Hepatocyte (in vitro differentiated cells): ENCODE data around the gene RAB3GAP2. TPM values are rescaled to one million over a fixed set of nuclear protein-coding genes. Genes with fewer than 3 reads are reported as not detected.
"Not testable (repeated sequence)": the region's sequence is repeated elsewhere in the genome, so short reads cannot be mapped to it uniquely, and the experiment has no call there.

Source experiments
- DNase-seq: peaks from one replicate; pipeline ENCODE4 v3.0.0-alpha.2; 2016; ENCODE audit warnings: low spot score
- H2AFZ ChIP-seq: fragments of 200-600 bp; sonication (generic); 2 replicates; pipeline ENCODE4 v1.6.0; 2016; ENCODE audit warnings: antibody characterized with exemption, mild to moderate bottlenecking
- H3K27ac ChIP-seq: fragments of 200-600 bp; sonication (generic); 2 replicates; pipeline ENCODE4 v1.5.1; 2016; ENCODE audit warnings: mild to moderate bottlenecking
- H3K27me3 ChIP-seq: fragments of 200-600 bp; sonication (generic); 2 replicates; pipeline ENCODE4 v1.6.1; 2016
- H3K36me3 ChIP-seq: fragments of 200-600 bp; sonication (generic); replicated peaks from 2 replicates; pipeline ENCODE4 v1.5.1; 2016; ENCODE audit warnings: low read depth; ENCODE audit not compliant: insufficient read depth
- H3K4me1 ChIP-seq: fragments of 200-600 bp; sonication (generic); 2 replicates; pipeline ENCODE4 v1.5.1; 2016; ENCODE audit warnings: mild to moderate bottlenecking, moderate library complexity; ENCODE audit not compliant: insufficient read depth
- H3K4me2 ChIP-seq: fragments of 200-600 bp; sonication (generic); 2 replicates; pipeline ENCODE4 v1.6.0; 2016
- H3K4me3 ChIP-seq: fragments of 200-600 bp; sonication (generic); 2 replicates; pipeline ENCODE4 v1.5.1; 2016; ENCODE audit warnings: mild to moderate bottlenecking
- H3K79me2 ChIP-seq: fragments of 200-600 bp; sonication (generic); 2 replicates; pipeline ENCODE4 v1.6.0; 2017; ENCODE audit warnings: mild to moderate bottlenecking
- H3K9me2 ChIP-seq: fragments of 200-600 bp; sonication (generic); replicated peaks from 2 replicates; pipeline ENCODE4 v1.6.0; 2017; ENCODE audit warnings: mild to moderate bottlenecking; ENCODE audit not compliant: insufficient read depth
- H3K9me3 ChIP-seq: fragments of 200-600 bp; sonication (generic); 2 replicates; pipeline ENCODE4 v1.5.1; 2016; ENCODE audit warnings: low read depth, mild to moderate bottlenecking
- H4K20me1 ChIP-seq: fragments of 200-600 bp; sonication (generic); 2 replicates; pipeline ENCODE4 v1.6.0; 2016; ENCODE audit warnings: mild to moderate bottlenecking; ENCODE audit not compliant: insufficient read depth, poor library complexity, severe bottlenecking
- CTCF ChIP-seq: fragments of 200-600 bp; sonication (generic); IDR thresholded peaks from 2 replicates; pipeline ENCODE4 v1.5.1; 2016; ENCODE audit warnings: antibody characterized with exemption, mild to moderate bottlenecking; ENCODE audit not compliant: poor library complexity
- EZH2 ChIP-seq: fragments of 200-600 bp; sonication (generic); IDR thresholded peaks from 2 replicates; pipeline ENCODE4 v1.6.1; 2016; ENCODE audit warnings: antibody characterized with exemption, mild to moderate bottlenecking, borderline replicate concordance
- EZH2phosphoT487 ChIP-seq: fragments of 200-600 bp; sonication (generic); IDR thresholded peaks from one replicate; pipeline ENCODE4 v1.6.1; 2018; ENCODE audit warnings: antibody characterized with exemption, mild to moderate bottlenecking, low read depth, moderate library complexity; ENCODE audit not compliant: unreplicated experiment, severe bottlenecking
- WGBS: methylation state at CpG from one replicate; pipeline ENCODE4 v1.1.6; 2016; ENCODE audit warnings: low lambda C conversion rate; ENCODE audit errors: missing lambda C conversion rate; 5-methylcytosine and 5-hydroxymethylcytosine counted together
- polyA plus RNA-seq: library from polyadenylated mRNA; unstranded; fragments of >200 nt; fragmentation: Nextera tagmentation; extraction: Ambion mirVana; gene quantifications from 2 replicates; pipeline ENCODE4 v1.2.1, GENCODE V29; 2016
- total RNA-seq: library from RNA; depleted of rRNA; stranded (reverse); fragments of >200 nt; gene quantifications from 2 replicates; pipeline ENCODE4 v1.2.3, GENCODE V29; 2014

Gene RAB3GAP2
- total and polyA plus RNA-seq, 2 experiments from 2014 or later, result 13.7 to 31.6 TPM

- Histone ChIP-seq H3K9me2 (no peaks in the 10 kb centered on the region), H3K4me2 (no peak overlapping the region), H3K9me3 (no peaks in the 10 kb centered on the region), H3K4me1 (no peaks in the 10 kb centered on the region), H4K20me1 (no peaks in the 10 kb centered on the region), H3K27ac (no peak overlapping the region), H3K79me2 (no peaks in the 10 kb centered on the region), H2AFZ (no peak overlapping the region), H3K27me3 (no peaks in the 10 kb centered on the region), H3K4me3 (no peak overlapping the region), H3K36me3 (peaks cover 3% of the 10 kb centered on the region)
- no peak for TF ChIP-seq CTCF
- no peak for TF ChIP-seq EZH2
- no peak for TF ChIP-seq EZH2phosphoT487
- 80% methylated on average over 2 of the region's 2 CpGs for WGBS
- no peak for DNase-seq
These were observed 107.7 kb downstream of the RAB3GAP2 start for GRCh38 chr1:220164517-220164916.

- Histone ChIP-seq H2AFZ (no peak overlapping the region), H3K79me2 (no peaks in the 10 kb centered on the region), H3K9me3 (no peaks in the 10 kb centered on the region), H3K9me2 (no peaks in the 10 kb centered on the region), H3K4me3 (no peak overlapping the region), H3K4me2 (no peak overlapping the region), H3K27ac (no peak overlapping the region), H3K4me1 (no peaks in the 10 kb centered on the region), H4K20me1 (no peaks in the 10 kb centered on the region), H3K27me3 (no peaks in the 10 kb centered on the region), H3K36me3 (peaks cover 3% of the 10 kb centered on the region)
- 96% methylated on average over 1 of the region's 1 CpG for WGBS
- no peak for DNase-seq
- TF ChIP-seq EZH2phosphoT487 (no peak), EZH2 (no peak), CTCF (no peak)
These were observed 108.1 kb downstream of the RAB3GAP2 start for GRCh38 chr1:220164116-220164515.

DNA sequence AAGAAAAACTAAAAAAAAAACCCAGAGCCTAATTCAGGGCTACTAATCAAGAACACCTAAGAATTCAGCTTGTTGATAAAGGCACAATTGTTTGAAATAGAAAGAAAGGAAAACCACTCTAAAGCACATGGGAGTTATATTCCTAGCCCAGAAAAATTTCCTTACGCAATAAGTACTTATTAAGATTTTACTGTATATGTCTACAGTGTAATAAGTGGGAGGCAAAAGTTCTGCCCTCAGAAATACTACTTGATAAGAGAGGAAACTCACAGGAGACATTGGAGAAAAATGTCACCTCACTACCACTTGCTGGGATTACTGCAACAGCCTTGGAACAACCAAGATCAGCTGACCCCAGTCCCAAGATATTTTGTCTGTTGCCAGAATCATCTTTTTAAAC lies 112.2 kb downstream of the RAB3GAP2 start:
- no peak overlapping the region for H3K27ac ChIP-seq
- no peak for TF ChIP-seq EZH2phosphoT487
- TF ChIP-seq CTCF, result no peak
- no peak for TF ChIP-seq EZH2
- H2AFZ ChIP-seq, result no peak overlapping the region
- no peaks in the 10 kb centered on the region for H3K27me3 ChIP-seq
- no peaks in the 10 kb centered on the region for H3K9me3 ChIP-seq
- no peak overlapping the region for H3K4me2 ChIP-seq
- H3K4me1 ChIP-seq, result no peaks in the 10 kb centered on the region
- H3K79me2 ChIP-seq, result no peaks in the 10 kb centered on the region
- peaks cover 3% of the 10 kb centered on the region for H3K36me3 ChIP-seq
- H3K9me2 ChIP-seq, result no peaks in the 10 kb centered on the region
- 100% methylated on average over 1 of the region's 1 CpG for WGBS
- no peak overlapping the region for H3K4me3 ChIP-seq
- no peak for DNase-seq
- H4K20me1 ChIP-seq, result no peaks in the 10 kb centered on the region

- Histone ChIP-seq H3K9me2 (no peaks in the 10 kb centered on the region), H3K27me3 (no peaks in the 10 kb centered on the region), H3K4me3 (no peak overlapping the region), H3K9me3 (no peaks in the 10 kb centered on the region), H3K79me2 (no peaks in the 10 kb centered on the region), H3K4me2 (no peak overlapping the region), H3K4me1 (no peaks in the 10 kb centered on the region), H2AFZ (no peak overlapping the region), H4K20me1 (no peaks in the 10 kb centered on the region), H3K36me3 (peaks cover 3% of the 10 kb centered on the region), H3K27ac (no peak overlapping the region)
- TF ChIP-seq EZH2 (no peak), CTCF (no peak), EZH2phosphoT487 (no peak)
- DNase-seq, result no peak
- WGBS, result 91% methylated on average over 3 of the region's 3 CpGs
These were observed 113.2 kb downstream of the RAB3GAP2 start for GRCh38 chr1:220159041-220159440.

DNA sequence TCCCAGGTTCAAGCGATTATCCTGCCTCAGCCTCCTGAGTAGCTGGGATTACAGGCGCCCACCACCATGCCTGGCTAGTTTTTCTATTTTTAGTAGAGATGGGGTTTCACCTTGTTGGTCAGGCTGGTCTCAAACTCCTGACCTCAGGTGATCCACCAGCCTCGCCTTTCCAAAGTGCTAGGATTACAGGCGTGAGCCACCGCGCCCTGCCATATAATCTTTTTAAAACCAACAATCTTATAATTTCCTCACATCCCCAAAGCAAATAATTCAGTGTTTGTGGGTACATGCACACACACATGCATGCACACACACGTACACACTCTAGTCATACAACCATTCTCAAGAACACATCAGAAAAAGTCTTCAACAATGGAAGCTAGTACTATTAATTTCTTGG lies 113.7 kb downstream of the RAB3GAP2 start:
- WGBS, result 94% methylated on average over 7 of the region's 7 CpGs
- not testable (repeated sequence) for H3K9me3 ChIP-seq, H3K27ac ChIP-seq, H3K27me3 ChIP-seq, H3K36me3 ChIP-seq, H2AFZ ChIP-seq, H3K79me2 ChIP-seq, H4K20me1 ChIP-seq, H3K4me3 ChIP-seq, H3K4me1 ChIP-seq, H3K4me2 ChIP-seq, H3K9me2 ChIP-seq, DNase-seq
